Hair follicular keratinocyte (primary cell): Measurements from ENCODE around the gene MS4A4E. TPM values are rescaled to one million over a fixed set of nuclear protein-coding genes. Genes with fewer than 3 reads are reported as not detected.

Experiments
- total RNA-seq: library from RNA; depleted of rRNA; stranded (reverse); fragments of >200 nt; gene quantifications from 2 replicates; pipeline ENCODE4 v1.2.3, GENCODE V29; 2015

The MS4A4E gene
- total RNA-seq, result not detected in 2 replicates

DNA sequence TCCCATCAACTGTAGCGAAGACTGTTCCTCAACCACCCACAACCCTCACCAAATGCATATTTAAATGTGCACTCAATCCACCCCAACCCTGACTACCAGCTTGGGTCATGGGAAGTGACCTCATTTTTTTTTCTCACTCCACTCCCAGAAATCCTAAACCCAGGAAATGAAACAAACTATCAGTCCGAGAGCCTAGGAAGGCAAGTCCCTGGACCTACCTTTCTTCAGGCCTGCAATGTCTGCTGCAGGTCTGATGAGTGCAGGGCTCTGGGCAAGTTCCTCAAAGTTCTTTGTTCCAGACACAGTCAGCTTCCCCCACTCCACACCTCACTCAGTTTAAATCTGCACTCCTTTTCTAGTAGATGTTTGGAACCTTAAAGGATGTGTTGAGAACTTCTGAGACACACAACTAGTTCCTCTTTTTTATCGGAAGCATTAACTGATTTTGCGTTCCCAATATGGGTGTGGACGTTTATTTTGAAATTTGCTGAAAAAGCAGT lies at the start of gene MS4A4E:
TSS of gene MS4A4E (minus strand) at position 398 of the 500 bp plus-strand sequence. CDS start 13,082 bp downstream, outside the sequence.

DNA sequence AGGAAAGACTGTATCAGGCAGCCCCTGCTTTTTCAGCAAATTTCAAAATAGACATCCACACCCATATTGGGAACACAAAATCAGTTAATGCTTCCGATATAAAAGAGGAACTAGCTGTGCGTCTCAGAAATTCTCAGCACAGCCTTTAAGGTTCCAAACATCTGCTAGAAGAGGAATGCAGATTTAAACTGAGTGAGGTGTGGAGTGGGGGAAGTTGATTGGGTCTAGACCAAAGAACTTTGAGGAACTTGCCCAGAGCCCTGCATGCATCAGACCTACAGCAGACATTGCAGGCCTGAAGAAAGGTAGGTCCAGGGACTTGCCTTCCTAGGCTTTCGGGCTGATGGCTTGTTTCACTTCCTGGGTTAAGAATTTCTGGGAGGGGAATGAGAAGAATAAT lies 37.5 kb upstream of the MS4A4E start, which contains the start of gene MS4A4A:
TSS of gene MS4A4A (plus strand) at position 255 of the 400 bp plus-strand sequence. CDS start at position 265, 10 bp downstream.

DNA sequence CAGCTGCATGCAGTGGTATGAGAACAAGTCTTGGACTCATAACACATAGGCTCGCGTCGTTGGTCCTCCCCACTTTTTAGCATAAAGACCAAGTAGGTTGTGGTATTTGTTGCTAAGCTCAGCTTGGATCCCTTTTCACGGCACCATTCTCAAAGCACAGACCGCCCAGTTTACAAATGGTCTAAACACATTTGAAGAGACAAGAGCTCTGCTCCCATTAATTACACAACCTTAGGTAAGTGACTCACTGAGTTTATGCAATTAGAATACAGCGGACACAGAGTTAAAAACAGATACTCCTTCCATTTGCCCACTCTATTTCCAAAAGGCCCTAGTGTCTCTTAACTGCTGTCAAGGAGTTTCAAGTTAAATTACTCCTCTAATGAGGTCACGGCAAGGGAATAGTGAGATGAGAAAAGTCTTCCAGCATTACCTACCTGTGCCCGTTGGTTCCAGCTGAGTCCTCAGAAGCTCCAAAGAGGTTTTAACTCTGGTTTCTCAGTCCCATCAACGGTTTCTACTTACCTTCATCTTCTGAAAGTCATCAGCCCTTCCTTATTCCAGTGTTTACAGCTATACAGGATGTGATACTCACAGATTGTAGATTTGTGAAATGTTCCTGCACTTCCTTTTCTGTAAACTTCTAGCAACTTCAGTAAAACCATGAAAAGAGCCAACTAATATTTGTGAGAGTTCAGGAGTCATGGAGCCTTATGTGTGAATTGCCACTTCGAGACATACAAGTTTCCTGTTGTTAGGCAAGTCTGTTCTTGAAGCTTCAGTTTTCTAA lies 60.2 kb downstream of the MS4A4E start, which contains the start of gene MS4A6A:
TSS of gene MS4A6A (minus strand) at position 543 of the 790 bp plus-strand sequence. CDS start 1,356 bp downstream, outside the sequence.

Other genes with a start within 250 kb of the MS4A4E start
- gene OOSP4B, start 226.0 kb downstream of the MS4A4E start, total RNA-seq, result not detected in 2 replicates
- not detected in 2 replicates for gene OOSP2, start 202.7 kb downstream of the MS4A4E start, total RNA-seq
- gene MS4A3, start 186.5 kb downstream of the MS4A4E start, total RNA-seq, result not detected in 2 replicates
- gene MS4A2, start 154.5 kb downstream of the MS4A4E start, total RNA-seq, result not detected in 2 replicates
- not detected in 2 replicates for gene MS4A6A, start 60.1 kb downstream of the MS4A4E start, total RNA-seq
- gene MS4A4A, start 37.5 kb upstream of the MS4A4E start, total RNA-seq, result not detected in 2 replicates
- gene MS4A6E, start 84.1 kb upstream of the MS4A4E start, total RNA-seq, result not detected in 2 replicates
- gene MS4A7, start 135.4 kb upstream of the MS4A4E start, total RNA-seq, result not detected in 2 replicates
- gene MS4A14, start 153.3 kb upstream of the MS4A4E start, total RNA-seq, result not detected in 2 replicates
- not detected in 2 replicates for gene MS4A5, start 186.4 kb upstream of the MS4A4E start, total RNA-seq
- gene MS4A1, start 212.7 kb upstream of the MS4A4E start, total RNA-seq, result not detected in 2 replicates
- gene MS4A12, start 249.6 kb upstream of the MS4A4E start, total RNA-seq, result not detected in 2 replicates